Stomach smooth muscle (tissue), 2 donors: ENCODE data around the gene PSMA2.
A peak's percentile ranks its signal among the peaks of the same experiment; 100 is the strongest.

ENCODE experiments used
- H3K27ac ChIP-seq: one replicate; pipeline ENCODE4 v1.7.0; 2013; ENCODE audit warnings: mild to moderate bottlenecking, low read length, inconsistent platforms
- H3K27me3 ChIP-seq, 2 donors: one replicate each; pipeline ENCODE4 v1.7.0; 2013; ENCODE audit warnings: low read length in 2 of 2; ENCODE audit not compliant: insufficient read depth in 2 of 2, control insufficient read depth in 1 of 2
- H3K36me3 ChIP-seq, 2 donors: one replicate each; pipeline ENCODE4 v1.7.0; 2013; ENCODE audit warnings: low read length in 2 of 2; ENCODE audit not compliant: control insufficient read depth in 2 of 2, insufficient read depth in 2 of 2
- H3K4me1 ChIP-seq: one replicate; pipeline ENCODE4 v1.7.0; 2013; ENCODE audit warnings: low read length; ENCODE audit not compliant: control insufficient read depth, insufficient read depth
- H3K4me3 ChIP-seq, 2 donors: one replicate each; pipeline ENCODE4 v1.7.0; 2013; ENCODE audit warnings: low read length in 2 of 2
- H3K9ac ChIP-seq, 2 donors: one replicate each; pipeline ENCODE4 v1.7.0; 2013; ENCODE audit warnings: low read length in 2 of 2, mild to moderate bottlenecking in 1 of 2
- H3K9me3 ChIP-seq, 2 donors: one replicate each; pipeline ENCODE4 v1.7.0; 2013; ENCODE audit warnings: low read length in 2 of 2; ENCODE audit not compliant: control insufficient read depth in 2 of 2
- donor health status: healthy.
- donor health status: Pancreatic carcinoma.

The PSMA2 gene

GRCh38 chr7:42939457-42940240 is 7.7 kb upstream of the PSMA2 start:
- Histone ChIP-seq H3K4me1 (peaks cover 4% of the 10 kb centered on the region), H3K4me3 (no peak overlapping the region), H3K9ac (no peak overlapping the region), H3K27me3 (no peaks in the 10 kb centered on the region), H3K9me3 (no peaks in the 10 kb centered on the region), H3K36me3 (peaks cover 27 to 28% of the 10 kb centered on the region in 2 donors), H3K27ac (no peak overlapping the region)

GRCh38 chr7:42935861-42936260 is 3.9 kb upstream of the PSMA2 start:
- H3K9me3 ChIP-seq = no peaks in the 10 kb centered on the region
- no peak overlapping the region for H3K4me3 ChIP-seq
- no peak overlapping the region for H3K9ac ChIP-seq
- no peaks in the 10 kb centered on the region for H3K27me3 ChIP-seq
- H3K4me1 ChIP-seq = peaks cover 4% of the 10 kb centered on the region
- H3K27ac ChIP-seq = no peak overlapping the region
- H3K36me3 ChIP-seq = peaks cover 26 to 28% of the 10 kb centered on the region in 2 donors

GRCh38 chr7:42934291-42934690 is 2.3 kb upstream of the PSMA2 start:
- peaks cover 4% of the 10 kb centered on the region for H3K4me1 ChIP-seq
- no peak overlapping the region for H3K27ac ChIP-seq
- H3K27me3 ChIP-seq = no peaks in the 10 kb centered on the region
- H3K36me3 ChIP-seq = peaks cover 18 to 25% of the 10 kb centered on the region in 2 donors
- no peaks in the 10 kb centered on the region for H3K9me3 ChIP-seq
- no peak overlapping the region for H3K9ac ChIP-seq
- no peak overlapping the region for H3K4me3 ChIP-seq

- peaks cover 12 to 19% of the 10 kb centered on the region in 2 donors for H3K36me3 ChIP-seq
- peaks cover 4% of the 10 kb centered on the region for H3K4me1 ChIP-seq
- peak overlapping the region; percentile 75 to 94 for H3K9ac ChIP-seq
- no peaks in the 10 kb centered on the region for H3K27me3 ChIP-seq
- H3K9me3 ChIP-seq = no peaks in the 10 kb centered on the region
- H3K27ac ChIP-seq = peak overlapping the region; percentile 68
- H3K4me3 ChIP-seq = peak overlapping the region; percentile 92 to 96
These were observed 1.0 kb upstream of the PSMA2 start for GRCh38 chr7:42932811-42933591.

DNA sequence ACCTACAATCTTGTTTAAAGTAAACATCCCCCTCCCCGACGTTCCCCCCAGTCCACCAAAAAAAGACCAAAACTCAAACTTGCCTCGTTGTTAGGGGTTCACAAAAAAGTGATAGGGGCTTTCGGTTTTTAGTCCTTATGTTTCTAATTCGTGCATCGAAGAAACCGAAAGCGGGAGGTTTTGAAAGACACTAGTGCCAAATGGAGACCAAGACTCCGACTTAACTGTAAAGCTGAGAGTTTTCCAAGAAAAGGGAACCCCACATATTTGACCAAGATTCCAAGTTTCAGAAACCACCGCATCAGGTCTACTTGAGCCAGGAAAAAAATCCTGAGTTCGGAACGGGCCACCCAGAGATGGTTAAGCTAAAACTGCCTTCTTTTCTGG is 534 bp downstream of the PSMA2 start:
- no peaks in the 10 kb centered on the region for H3K9me3 ChIP-seq
- H3K9ac ChIP-seq = peak overlapping the region; percentile 90 to 94
- peaks cover 12 to 13% of the 10 kb centered on the region in 2 donors for H3K36me3 ChIP-seq
- H3K4me1 ChIP-seq = peaks cover 4% of the 10 kb centered on the region
- H3K4me3 ChIP-seq = peak overlapping the region; percentile 92 to 96
- H3K27me3 ChIP-seq = no peaks in the 10 kb centered on the region
- peak overlapping the region; percentile 68 for H3K27ac ChIP-seq

- Histone ChIP-seq H3K36me3 (peaks cover 8 to 13% of the 10 kb centered on the region in 2 donors), H3K4me1 (peaks cover 4% of the 10 kb centered on the region), H3K9me3 (no peaks in the 10 kb centered on the region), H3K27ac (no peak overlapping the region), H3K27me3 (no peaks in the 10 kb centered on the region), H3K4me3 (peak overlapping the region; percentile 92 to 96), H3K9ac (peak overlapping the region in 1 of 2 donors; percentile 94)
These were observed 1.1 kb downstream of the PSMA2 start for GRCh38 chr7:42930889-42931288.

GRCh38 chr7:42929449-42929848 is 2.5 kb downstream of the PSMA2 start:
- no peak overlapping the region for H3K9ac ChIP-seq
- H3K27ac ChIP-seq = no peak overlapping the region
- H3K4me3 ChIP-seq = no peak overlapping the region

DNA sequence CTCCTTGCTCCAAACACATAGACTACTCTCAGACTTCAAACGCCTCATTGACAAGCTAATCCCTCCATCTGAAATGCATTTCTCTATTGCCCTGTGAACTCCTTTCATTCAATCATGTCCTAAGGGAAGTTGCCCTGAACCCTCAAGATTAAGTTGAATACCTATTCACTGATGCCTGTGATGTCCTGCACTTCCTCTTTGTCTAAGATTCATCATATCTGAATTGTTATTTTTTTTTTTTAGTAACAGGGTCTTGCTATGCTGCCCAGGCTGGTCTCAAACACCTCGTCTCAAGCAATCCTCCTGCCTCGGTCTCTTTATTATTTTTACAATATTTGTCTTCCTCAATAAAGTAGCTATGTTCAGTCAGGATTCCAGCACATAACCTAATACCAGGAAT is 3.2 kb downstream of the PSMA2 start:
- Histone ChIP-seq H3K36me3 (peaks cover 10 to 20% of the 10 kb centered on the region in 2 donors), H3K4me1 (peaks cover 4% of the 10 kb centered on the region), H3K4me3 (no peak overlapping the region), H3K9ac (no peak overlapping the region), H3K9me3 (no peaks in the 10 kb centered on the region), H3K27me3 (no peaks in the 10 kb centered on the region), H3K27ac (no peak overlapping the region)

More at GRCh38 chr7:42929449-42929848, 2.5 kb downstream of the PSMA2 start:
- Histone ChIP-seq H3K9me3 (no peaks in the 10 kb centered on the region), H3K36me3 (peaks cover 8 to 16% of the 10 kb centered on the region in 2 donors), H3K27me3 (no peaks in the 10 kb centered on the region), H3K4me1 (peaks cover 4% of the 10 kb centered on the region)

GRCh38 chr7:42926204-42926603 is 5.8 kb downstream of the PSMA2 start:
- Histone ChIP-seq H3K36me3 (peaks cover 17 to 43% of the 10 kb centered on the region in 2 donors), H3K27me3 (no peaks in the 10 kb centered on the region), H3K9me3 (no peaks in the 10 kb centered on the region), H3K4me1 (no peaks in the 10 kb centered on the region), H3K4me3 (no peak overlapping the region), H3K9ac (no peak overlapping the region), H3K27ac (no peak overlapping the region)

- H3K27ac ChIP-seq = no peak overlapping the region
- H3K9ac ChIP-seq = no peak overlapping the region
- H3K9me3 ChIP-seq = no peaks in the 10 kb centered on the region
- no peaks in the 10 kb centered on the region for H3K27me3 ChIP-seq
- no peaks in the 10 kb centered on the region for H3K4me1 ChIP-seq
- peaks cover 17 to 48% of the 10 kb centered on the region in 2 donors for H3K36me3 ChIP-seq
- no peak overlapping the region for H3K4me3 ChIP-seq
These were observed 6.3 kb downstream of the PSMA2 start for GRCh38 chr7:42925630-42926029.
